Measurements from ENCODE around the gene CLCN1.

CLCN1 gene

GRCh38 chr7:143367972-143368371 lies 52.1 kb downstream of the CLCN1 start:
- DNase-seq (ENCODE audit: low spot score), result no peak

DNA sequence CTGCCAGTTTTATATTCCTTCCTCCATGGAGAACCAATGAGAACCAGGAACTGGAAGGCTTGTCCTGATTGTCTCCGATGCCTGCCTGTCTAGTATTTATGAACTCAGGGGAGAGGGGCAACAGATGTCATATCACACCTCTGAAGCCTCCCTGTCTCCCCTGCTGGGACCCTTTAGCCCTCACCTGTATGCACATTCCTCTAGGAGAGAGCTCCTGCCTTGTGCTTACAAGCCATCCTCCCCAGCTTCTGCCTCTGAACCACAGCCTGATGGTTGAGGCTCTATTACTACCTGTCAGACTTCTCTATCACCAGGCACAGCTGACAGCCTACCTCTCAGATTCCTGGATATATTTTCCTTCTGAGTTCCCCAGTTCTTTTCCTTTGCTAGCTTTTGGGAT lies 52.5 kb downstream of the CLCN1 start:
- DNase-seq (ENCODE audit: low spot score), result no peak

DNA sequence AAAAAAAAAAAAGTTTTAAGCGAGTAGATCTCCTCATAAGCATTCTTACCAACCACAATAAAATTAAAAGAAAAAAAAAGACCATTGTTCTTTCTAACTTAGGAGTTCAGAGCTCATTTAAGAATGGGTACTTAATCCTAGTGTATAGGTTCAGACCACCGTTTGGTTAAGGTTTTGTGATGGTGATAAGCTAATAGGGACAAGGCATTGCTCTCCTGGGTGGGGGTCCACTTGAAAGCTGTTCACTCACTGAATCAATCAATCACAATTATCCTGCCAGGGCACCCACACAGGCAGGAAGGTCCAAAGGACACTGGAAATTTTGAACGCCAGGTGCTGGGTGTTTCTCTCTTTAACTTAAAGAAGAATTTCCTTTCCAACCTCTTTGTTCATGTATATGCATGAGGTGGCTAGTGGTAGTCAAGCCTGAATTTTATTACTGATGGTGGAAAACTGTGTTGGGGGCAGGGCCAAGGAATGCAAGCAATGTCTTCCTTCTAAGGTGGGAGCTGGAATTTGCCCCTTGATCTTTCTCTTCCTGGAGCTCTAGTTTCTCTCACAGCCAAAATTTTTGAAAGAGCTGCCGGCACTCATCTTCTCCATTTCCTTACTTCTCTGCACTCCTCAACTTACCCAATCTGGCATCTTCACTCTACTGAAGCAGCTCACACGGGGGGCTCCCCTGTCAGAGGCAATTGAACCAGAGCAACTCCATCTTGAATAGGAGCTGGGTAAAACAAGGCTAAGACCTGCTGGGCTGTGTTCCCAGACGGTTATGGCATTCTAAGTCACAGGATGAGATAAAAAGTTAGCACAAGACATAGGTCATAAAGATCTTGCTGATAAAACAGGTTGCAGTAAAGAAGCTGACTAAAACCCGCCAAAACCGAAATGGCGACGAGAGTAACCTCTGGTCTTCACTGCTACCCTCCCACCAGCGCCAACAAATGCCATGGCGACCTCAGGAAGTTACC lies 54.1 kb downstream of the CLCN1 start:
- no peak for DNase-seq (ENCODE audit: low spot score)

DNA sequence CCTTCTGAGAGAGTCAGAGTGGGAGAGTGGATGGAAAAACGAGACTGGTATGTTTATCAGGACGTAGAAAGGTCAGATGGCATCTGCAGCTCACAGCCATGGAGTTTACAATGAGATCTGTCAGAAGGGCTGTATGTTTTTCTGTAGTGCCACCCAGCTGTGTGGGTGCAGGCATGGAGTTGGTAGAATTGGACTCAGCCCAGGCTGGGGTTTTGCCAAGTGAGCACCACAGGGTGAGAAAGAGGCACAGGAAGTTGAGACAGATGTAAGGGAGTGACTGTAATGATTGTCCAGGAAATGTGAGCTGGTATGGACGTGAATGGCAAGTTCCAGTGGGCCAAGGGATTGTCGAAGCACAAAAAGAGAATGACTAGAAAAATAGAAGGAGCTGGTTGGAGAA lies 56.2 kb downstream of the CLCN1 start:
- DNase-seq (ENCODE audit: low spot score), result peak; percentile 53

- DNase-seq (ENCODE audit: low spot score), result no peak
Observed at GRCh38 chr7:143373255-143373794, 57.4 kb downstream of the CLCN1 start.

- DNase-seq (ENCODE audit: low spot score), result no peak
Observed at GRCh38 chr7:143374561-143374960, 58.6 kb downstream of the CLCN1 start.

DNA sequence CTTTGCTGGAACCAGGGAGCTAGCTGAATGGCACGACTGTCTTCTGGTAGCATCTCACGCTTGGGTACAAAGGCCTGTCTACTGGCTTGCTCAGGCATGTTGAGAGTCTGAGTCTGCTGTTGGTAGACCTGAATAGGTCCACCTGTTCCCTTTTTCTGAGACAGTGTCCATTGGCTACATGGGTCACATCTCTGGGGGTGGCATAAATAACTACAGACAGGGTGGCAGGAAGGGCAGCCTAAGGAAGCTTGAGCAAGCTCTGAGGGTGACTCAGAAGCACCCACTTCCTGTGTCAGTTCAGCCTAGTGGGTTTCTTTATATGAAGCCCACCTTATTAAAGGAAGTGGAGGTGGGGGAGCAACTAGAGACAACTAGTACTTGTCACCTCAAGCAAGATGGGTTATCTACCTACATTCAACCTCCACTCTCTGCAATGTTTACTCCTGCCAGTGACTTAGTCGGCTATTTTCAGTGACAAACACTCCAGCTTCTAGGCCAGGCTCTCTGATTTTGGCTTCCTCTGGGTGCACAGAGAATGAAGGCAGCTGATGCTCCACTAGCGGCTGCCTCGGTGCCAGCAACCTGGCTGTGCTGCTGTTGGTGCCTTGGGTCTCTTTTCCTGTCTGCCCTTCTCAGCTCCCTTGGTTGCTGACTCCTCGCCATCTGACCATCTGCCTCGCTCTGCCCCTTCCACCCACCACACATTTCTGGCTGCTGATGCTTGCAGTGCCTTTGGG lies 59.6 kb downstream of the CLCN1 start:
- peak; percentile 45 for DNase-seq (ENCODE audit: low spot score)

- DNase-seq (ENCODE audit: low spot score), result no peak
Observed at GRCh38 chr7:143376396-143376795, 60.5 kb downstream of the CLCN1 start.

DNA sequence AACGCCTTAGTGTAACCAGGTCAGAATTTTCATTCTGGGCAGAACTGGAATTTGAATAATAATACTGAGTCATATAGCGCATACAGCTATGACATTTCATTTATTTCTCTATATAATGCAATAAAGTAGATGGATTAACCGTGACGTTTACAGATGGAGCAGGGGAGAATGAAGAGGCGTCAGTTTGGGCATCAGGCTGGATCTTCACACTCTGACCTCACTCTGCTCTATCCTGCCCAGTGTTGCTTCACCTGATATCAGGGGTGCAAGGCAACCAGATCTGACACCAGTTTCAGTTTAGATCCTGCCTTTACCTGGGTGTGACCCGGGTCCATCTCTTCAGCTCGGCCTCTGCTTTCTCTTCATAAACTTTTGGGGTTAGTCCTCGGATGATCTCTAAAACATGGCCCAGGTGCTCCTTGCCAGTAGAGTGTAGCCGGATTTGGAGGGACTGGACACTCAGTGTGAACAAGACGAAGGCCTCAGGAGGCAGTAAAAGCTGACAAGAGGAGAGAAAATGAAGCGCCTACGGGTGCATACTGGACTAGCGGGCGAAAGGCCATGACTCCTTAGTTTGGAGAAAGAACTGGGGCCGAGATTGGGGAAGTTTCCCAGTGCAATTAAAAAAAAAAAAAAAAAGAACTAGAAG lies 63.8 kb downstream of the CLCN1 start:
- DNase-seq (ENCODE audit: low spot score), result peak; percentile 16

- DNase-seq (ENCODE audit: low spot score), result peak; percentile 84
Observed at GRCh38 chr7:143380260-143380645, 64.3 kb downstream of the CLCN1 start.

- peak; percentile 94 for DNase-seq (ENCODE audit: low spot score)
Observed at GRCh38 chr7:143380646-143381426, 64.9 kb downstream of the CLCN1 start, which contains the start of gene ZYX. Gene ZYX (plus strand): TSS chr7:143381345. CDS start chr7:143381572, 227 bp downstream.

DNA sequence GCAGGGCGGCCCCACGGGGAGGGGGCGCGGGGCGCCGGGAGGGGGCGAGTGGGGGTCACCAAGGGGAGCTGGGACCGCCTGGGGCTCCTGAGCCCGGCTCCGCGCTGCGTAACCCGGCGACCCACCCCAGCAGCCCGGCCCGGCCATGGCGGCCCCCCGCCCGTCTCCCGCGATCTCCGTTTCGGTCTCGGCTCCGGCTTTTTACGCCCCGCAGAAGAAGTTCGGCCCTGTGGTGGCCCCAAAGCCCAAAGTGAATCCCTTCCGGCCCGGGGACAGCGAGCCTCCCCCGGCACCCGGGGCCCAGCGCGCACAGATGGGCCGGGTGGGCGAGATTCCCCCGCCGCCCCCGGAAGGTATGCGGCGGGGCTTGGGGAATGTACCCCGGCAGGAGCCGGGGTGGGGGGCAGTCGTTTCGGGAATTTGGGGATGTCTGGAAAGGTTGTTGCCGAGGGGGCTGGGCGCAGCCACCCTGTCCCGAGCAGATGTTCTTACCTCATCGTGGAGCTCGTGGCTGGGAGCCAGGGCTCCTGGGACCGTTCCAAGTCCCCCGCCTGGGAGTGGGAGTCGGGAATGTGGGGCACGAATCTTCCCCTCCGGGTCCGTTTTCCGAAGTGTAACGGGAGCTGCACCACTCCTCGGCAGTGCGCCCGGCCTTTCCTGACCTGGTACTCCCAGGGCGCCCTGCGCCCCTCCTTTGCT lies 65.7 kb downstream of the CLCN1 start:
- DNase-seq (ENCODE audit: low spot score), result no peak

- DNase-seq (ENCODE audit: low spot score), result no peak
Observed at GRCh38 chr7:143382126-143382790, 66.3 kb downstream of the CLCN1 start.

DNA sequence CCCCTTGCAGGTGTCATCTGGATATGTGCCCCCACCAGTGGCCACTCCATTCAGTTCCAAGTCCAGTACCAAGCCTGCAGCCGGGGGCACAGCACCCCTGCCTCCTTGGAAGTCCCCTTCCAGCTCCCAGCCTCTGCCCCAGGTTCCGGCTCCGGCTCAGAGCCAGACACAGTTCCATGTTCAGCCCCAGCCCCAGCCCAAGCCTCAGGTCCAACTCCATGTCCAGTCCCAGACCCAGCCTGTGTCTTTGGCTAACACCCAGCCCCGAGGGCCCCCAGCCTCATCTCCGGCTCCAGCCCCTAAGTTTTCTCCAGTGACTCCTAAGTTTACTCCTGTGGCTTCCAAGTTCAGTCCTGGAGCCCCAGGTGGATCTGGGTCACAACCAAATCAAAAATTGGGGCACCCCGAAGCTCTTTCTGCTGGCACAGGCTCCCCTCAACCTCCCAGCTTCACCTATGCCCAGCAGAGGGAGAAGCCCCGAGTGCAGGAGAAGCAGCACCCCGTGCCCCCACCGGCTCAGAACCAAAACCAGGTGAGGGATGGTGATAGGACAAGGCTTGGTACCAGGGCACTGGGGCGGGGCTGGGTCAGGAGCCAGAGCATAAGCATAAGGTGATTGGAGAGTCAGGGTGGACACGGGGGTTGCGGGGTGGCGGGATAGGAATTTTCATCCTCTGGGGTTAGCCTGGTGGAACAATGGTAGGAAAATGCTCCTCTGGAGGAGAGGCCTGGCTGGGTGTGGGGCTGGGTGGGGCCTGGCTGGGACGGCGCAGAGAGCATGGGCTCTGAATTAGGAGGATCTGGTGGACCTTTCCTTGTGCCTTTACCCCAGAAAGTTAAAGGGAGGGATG lies 67.1 kb downstream of the CLCN1 start:
- no peak for DNase-seq (ENCODE audit: low spot score)

- DNase-seq (ENCODE audit: low spot score), result no peak
Observed at GRCh38 chr7:143383642-143383957, 67.7 kb downstream of the CLCN1 start.

GRCh38 chr7:143384148-143384547 lies 68.2 kb downstream of the CLCN1 start:
- DNase-seq (ENCODE audit: low spot score), result no peak

- no peak for DNase-seq (ENCODE audit: low spot score)
Observed at GRCh38 chr7:143384661-143385631, 69.0 kb downstream of the CLCN1 start.

Measured in kidney capillary endothelial cell (primary cell).